ENCODE data around the gene TASOR2. TPM values are rescaled to one million over a fixed set of nuclear protein-coding genes. Genes with fewer than 3 reads are reported as not detected.

TASOR2 gene
- total RNA-seq, 1 donor from 2014 or later = 57.2 TPM

DNA sequence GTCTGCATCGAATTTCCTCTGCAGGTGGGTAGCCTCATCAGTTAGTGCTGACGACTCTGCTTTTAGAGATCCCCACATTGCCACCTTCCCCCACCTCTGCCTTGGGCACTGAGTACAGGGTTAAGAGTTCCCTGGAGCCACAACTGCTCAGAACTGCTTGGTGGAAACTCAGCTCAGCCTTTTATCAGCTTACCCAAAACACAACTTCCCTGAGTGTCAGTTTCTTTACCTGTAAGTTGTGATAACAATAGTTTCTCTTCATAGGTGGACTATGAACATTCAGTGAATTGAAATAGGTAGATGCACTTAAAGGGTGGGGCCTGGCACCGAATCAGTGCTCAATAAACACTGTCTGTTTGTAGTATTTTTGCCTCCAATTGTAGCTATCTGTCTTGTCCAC, 29.5 kb upstream of the TASOR2 start:
- no peak for DNase-seq
- peaks cover 2% of the 10 kb centered on the region for H3K9me3 Mint-ChIP-seq (ENCODE audit: unreplicated experiment)
- peaks cover 10% of the 10 kb centered on the region for H3K27me3 Mint-ChIP-seq (ENCODE audit: unreplicated experiment)
- no peaks in the 10 kb centered on the region for H3K36me3 Mint-ChIP-seq (ENCODE audit: unreplicated experiment)
- H3K4me1 Mint-ChIP-seq (ENCODE audit: low read depth, unreplicated experiment) = peaks cover 8% of the 10 kb centered on the region
- H3K4me3 Mint-ChIP-seq (ENCODE audit: unreplicated experiment) = no peak overlapping the region
- TF ChIP-seq, protein P1, sequence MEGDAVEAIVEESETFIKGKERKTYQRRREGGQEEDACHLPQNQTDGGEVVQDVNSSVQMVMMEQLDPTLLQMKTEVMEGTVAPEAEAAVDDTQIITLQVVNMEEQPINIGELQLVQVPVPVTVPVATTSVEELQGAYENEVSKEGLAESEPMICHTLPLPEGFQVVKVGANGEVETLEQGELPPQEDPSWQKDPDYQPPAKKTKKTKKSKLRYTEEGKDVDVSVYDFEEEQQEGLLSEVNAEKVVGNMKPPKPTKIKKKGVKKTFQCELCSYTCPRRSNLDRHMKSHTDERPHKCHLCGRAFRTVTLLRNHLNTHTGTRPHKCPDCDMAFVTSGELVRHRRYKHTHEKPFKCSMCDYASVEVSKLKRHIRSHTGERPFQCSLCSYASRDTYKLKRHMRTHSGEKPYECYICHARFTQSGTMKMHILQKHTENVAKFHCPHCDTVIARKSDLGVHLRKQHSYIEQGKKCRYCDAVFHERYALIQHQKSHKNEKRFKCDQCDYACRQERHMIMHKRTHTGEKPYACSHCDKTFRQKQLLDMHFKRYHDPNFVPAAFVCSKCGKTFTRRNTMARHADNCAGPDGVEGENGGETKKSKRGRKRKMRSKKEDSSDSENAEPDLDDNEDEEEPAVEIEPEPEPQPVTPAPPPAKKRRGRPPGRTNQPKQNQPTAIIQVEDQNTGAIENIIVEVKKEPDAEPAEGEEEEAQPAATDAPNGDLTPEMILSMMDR (IDR thresholded peaks at IDR 0.05; ENCODE audit: partially characterized antibody, unreplicated experiment) = no peak
- no peak overlapping the region for H3K27ac Mint-ChIP-seq (ENCODE audit: unreplicated experiment)

DNA sequence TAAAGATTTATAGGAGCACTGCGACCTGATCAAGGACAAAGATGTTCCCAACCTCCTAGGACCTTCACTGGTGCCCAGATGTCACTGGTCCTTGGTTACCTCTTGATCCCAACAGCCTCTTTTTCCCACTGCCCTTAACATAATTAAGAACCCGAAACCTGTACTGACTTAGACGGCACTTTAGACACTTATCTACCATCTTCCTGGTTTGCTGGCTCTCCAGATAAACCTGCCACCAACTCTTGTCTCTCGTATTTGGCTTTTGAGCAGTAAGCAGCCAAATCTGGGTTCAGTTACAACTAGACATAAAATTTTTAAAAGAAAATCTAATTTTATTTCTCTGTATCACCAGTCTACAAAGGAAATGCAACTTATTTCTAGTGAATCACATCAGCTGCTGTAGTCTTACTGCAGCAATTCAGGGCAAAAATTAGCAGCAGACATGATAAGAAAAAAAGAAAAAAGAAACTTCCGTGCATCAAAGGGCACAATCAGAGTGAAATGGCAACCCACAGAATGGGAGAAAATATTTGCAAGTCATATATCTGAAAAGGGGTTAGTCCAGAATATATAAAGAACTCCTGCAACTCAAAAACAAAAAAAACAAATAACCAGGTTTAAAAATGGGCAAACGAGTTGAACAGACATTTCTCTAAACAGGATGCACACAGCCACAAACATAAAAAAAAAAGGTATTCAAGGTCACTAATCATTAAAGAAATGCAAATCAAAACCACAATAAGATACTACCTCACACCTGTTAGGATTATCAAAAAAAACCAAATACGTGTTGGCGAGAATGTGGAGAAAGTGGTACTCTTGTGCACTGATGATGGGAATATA, 27.7 kb upstream of the TASOR2 start:
- H3K4me3 Mint-ChIP-seq (ENCODE audit: unreplicated experiment) = no peak overlapping the region
- peaks cover 8% of the 10 kb centered on the region for H3K27me3 Mint-ChIP-seq (ENCODE audit: unreplicated experiment)
- no peaks in the 10 kb centered on the region for H3K36me3 Mint-ChIP-seq (ENCODE audit: unreplicated experiment)
- H3K9me3 Mint-ChIP-seq (ENCODE audit: unreplicated experiment) = peaks cover 2% of the 10 kb centered on the region
- DNase-seq = no peak
- no peak overlapping the region for H3K27ac Mint-ChIP-seq (ENCODE audit: unreplicated experiment)
- TF ChIP-seq, protein P1 (IDR thresholded peaks at IDR 0.05; ENCODE audit: partially characterized antibody, unreplicated experiment) = no peak
- peaks cover 11% of the 10 kb centered on the region for H3K4me1 Mint-ChIP-seq (ENCODE audit: low read depth, unreplicated experiment)

DNA sequence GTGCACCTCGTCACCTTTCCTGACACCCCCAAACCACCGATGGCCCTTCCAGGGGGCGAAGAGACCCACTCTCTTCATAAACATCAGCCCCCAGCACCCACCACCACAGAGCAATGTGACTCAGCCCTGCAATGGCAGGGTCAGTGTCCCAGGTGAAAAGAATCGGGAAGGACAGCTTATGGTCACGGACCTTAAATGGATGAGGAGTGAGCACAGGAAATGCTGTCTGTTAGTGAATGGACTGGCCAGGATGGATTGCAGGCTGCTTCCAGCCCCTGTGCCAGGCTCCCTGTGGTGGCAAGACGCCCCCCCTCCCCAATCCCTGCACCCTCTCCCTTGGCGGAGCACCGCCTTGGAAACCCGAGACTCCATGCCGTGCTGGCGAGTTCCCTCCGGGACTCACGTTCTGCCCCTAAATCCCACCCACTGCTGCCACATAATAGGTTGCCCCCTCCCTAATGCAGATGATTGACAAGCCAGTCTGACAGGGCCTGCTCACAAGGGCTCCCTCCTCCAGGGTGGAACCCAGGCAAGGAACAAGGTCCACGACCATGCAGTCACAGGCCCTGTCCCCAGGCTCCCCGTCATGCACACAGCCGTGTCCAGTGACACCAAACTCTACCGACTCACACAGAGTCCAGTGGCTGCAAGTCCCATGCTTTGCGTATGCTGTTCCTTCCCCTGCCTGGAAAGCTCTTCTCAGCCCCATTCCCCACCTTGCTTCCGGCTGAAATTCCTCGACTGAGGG, 25.6 kb upstream of the TASOR2 start:
- Mint-ChIP-seq H3K4me3 (ENCODE audit: unreplicated experiment) (no peak overlapping the region), H3K27me3 (ENCODE audit: unreplicated experiment) (peaks cover 5% of the 10 kb centered on the region), H3K27ac (ENCODE audit: unreplicated experiment) (no peak overlapping the region), H3K9me3 (ENCODE audit: unreplicated experiment) (no peaks in the 10 kb centered on the region), H3K36me3 (ENCODE audit: unreplicated experiment) (no peaks in the 10 kb centered on the region), H3K4me1 (ENCODE audit: low read depth, unreplicated experiment) (peaks cover 15% of the 10 kb centered on the region)
- TF ChIP-seq, protein P1 (IDR thresholded peaks at IDR 0.05; ENCODE audit: partially characterized antibody, unreplicated experiment) = no peak
- DNase-seq = no peak

DNA sequence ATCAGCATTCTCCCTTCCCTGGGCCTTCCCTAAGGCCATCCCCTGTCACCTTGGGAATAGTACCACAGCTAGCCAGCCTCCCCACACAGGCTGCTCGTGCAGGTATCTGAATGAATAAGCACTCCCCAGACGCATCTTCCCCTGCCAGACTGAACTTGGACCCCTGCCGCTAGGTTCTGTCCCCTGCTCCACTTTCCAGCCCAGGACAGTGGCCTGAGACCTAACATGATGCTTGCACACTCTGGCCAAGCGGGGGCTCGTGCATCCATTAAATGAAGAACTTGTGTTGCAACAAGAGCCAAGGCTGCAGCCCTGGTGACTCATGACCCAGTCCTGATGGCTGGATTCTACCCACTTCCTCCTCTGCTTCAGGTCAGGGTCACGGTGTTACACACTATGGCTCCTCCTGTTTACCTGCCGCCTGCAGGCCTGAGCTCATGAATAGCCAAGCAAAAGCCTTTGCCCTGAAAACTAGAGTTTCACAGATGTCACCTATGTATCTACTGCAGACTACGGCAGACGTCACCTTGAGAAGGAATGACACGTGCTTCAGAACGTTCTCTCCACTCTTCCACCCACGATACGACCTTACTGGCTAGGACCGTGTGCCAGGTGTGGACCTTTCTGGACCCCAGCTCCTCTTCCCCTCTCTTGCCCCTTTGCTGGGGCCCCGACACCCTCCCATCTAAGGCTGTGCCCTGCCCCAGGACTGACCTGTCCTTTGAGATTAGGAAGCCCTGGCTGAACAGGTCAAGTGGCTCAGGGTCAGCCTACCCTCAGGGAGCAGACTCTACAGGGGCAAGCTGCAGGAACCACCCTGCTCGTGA, 24.7 kb upstream of the TASOR2 start:
- no peak overlapping the region for H3K27ac Mint-ChIP-seq (ENCODE audit: unreplicated experiment)
- no peak overlapping the region for H3K4me3 Mint-ChIP-seq (ENCODE audit: unreplicated experiment)
- peaks cover 18% of the 10 kb centered on the region for H3K4me1 Mint-ChIP-seq (ENCODE audit: low read depth, unreplicated experiment)
- TF ChIP-seq, protein P1 (IDR thresholded peaks at IDR 0.05; ENCODE audit: partially characterized antibody, unreplicated experiment) = no peak
- DNase-seq = no peak
- H3K27me3 Mint-ChIP-seq (ENCODE audit: unreplicated experiment) = peaks cover 5% of the 10 kb centered on the region
- H3K36me3 Mint-ChIP-seq (ENCODE audit: unreplicated experiment) = no peaks in the 10 kb centered on the region
- H3K9me3 Mint-ChIP-seq (ENCODE audit: unreplicated experiment) = no peaks in the 10 kb centered on the region
